Measurements from ENCODE around the gene GPR50. TPM values are rescaled to one million over a fixed set of nuclear protein-coding genes. Genes with fewer than 3 reads are reported as not detected.

Gene GPR50
- total RNA-seq, 2 donors from 2014 or later, result not detected

DNA sequence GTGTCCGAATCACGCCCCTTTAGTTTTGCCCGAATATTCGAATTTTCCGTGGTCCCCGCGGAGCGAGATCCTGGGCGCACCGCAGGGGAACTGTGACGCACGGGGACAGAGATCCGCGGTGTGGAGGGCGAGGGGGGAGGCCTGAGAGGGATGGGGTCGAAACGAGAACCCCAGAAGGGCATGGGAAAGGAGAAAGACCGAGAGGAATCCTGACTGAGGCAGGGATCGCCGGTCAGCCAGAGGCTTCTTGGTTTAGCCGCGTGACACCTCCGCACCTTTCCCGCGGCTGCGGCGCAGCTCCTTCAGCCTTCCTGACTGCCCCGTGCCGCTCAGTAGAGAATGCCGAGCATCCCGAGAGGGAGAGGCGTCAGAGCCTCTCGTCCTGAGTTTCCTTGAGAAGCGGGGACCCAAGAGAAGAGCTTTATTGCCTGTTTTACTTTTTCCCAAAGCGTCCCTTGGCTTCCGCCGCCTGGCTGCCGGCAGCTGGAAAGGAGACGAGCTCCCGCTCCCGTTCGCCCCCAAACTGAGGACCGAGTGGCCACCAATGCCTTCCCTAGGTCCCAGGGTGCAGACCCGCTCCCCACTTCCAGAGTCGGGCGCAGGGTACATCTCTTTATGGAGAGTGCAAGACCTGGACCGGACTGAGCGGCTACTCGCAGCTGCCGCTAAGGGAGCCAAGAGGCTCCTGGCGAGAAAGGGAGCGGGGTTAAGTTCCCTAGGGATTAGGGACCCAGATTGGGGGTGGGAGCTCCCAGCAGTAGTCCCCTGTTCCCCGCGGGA is 911 bp upstream of the GPR50 start:
- no peak overlapping the region for H3K4me3 ChIP-seq
- 4% methylated on average over 42 of the region's 54 CpGs for WGBS
- no peak for DNase-seq (ENCODE audit: low spot score)
- intact Hi-C loops (cut with DNase I), result no loop called here
- H3K27me3 ChIP-seq (replicated peaks; ENCODE audit: insufficient read depth), result no peaks in the 10 kb centered on the region
- no peaks in the 10 kb centered on the region for H3K9me3 ChIP-seq
- no peaks in the 10 kb centered on the region for H3K4me1 ChIP-seq (replicated peaks)
- TF ChIP-seq POLR2A (IDR thresholded peaks at IDR 0.05) (no peak), POLR2AphosphoS5 (IDR thresholded peaks at IDR 0.05) (no peak)
- TF ChIP-seq, protein P1, sequence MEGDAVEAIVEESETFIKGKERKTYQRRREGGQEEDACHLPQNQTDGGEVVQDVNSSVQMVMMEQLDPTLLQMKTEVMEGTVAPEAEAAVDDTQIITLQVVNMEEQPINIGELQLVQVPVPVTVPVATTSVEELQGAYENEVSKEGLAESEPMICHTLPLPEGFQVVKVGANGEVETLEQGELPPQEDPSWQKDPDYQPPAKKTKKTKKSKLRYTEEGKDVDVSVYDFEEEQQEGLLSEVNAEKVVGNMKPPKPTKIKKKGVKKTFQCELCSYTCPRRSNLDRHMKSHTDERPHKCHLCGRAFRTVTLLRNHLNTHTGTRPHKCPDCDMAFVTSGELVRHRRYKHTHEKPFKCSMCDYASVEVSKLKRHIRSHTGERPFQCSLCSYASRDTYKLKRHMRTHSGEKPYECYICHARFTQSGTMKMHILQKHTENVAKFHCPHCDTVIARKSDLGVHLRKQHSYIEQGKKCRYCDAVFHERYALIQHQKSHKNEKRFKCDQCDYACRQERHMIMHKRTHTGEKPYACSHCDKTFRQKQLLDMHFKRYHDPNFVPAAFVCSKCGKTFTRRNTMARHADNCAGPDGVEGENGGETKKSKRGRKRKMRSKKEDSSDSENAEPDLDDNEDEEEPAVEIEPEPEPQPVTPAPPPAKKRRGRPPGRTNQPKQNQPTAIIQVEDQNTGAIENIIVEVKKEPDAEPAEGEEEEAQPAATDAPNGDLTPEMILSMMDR (IDR thresholded peaks at IDR 0.05), result no peak
- no peaks in the 10 kb centered on the region for H3K36me3 ChIP-seq
- H3K27ac ChIP-seq, result no peak overlapping the region

DNA sequence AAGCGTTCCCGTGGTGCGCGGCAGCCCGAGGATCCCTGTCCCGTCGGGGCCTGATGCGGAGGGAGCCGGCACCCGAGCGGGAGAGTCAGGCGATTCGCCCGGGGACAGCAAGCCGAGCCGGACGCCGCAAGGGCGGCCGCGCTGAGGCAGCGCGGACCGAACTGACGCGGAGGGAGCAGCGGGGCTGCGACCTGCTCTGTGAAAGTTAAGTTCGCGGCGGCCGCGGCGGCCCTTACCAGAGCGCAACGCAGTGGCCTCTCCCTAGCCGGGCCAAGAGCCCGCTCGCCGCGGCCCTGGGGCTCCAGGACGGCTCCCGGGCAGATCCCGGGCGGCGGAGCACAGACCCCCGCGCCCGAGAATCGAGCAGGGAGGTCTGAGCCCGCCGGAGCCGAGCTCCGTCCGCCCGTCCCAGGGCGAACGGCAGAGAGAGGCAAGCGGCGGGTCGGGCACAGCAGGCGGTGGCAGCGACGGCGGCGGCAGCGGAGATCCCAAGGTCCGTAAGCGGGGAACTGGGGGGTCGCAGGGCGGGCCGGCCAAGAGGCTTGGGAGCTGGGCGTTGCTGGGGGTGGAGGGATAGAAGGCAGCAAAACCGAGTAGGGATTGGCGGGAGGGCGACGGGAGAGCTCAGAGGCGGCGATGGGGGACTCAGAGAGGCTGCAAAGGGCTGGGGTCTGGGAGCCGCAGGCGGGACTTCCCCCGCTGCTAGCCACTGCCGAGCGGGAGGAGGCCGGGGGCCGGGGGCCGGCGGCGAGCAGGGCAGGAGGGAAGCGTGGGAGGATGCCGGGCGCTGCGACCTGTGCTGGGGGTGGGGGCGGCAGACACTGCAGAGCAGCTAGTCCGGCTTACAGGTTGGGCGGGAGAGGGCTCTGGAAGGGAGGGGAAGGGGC is 1.0 kb downstream of the GPR50 start:
- Histone ChIP-seq H3K4me1 (replicated peaks) (no peaks in the 10 kb centered on the region), H3K36me3 (no peaks in the 10 kb centered on the region), H3K4me3 (no peak overlapping the region), H3K9me3 (no peaks in the 10 kb centered on the region), H3K27me3 (replicated peaks; ENCODE audit: insufficient read depth) (no peaks in the 10 kb centered on the region), H3K27ac (no peak overlapping the region)
- intact Hi-C loops (cut with DNase I), result no loop called here
- TF ChIP-seq POLR2AphosphoS5 (IDR thresholded peaks at IDR 0.05) (no peak), POLR2A (IDR thresholded peaks at IDR 0.05) (no peak)
- WGBS, result under 1% methylated on average over 19 of the region's 96 CpGs
- DNase-seq (ENCODE audit: low spot score), result no peak

DNA sequence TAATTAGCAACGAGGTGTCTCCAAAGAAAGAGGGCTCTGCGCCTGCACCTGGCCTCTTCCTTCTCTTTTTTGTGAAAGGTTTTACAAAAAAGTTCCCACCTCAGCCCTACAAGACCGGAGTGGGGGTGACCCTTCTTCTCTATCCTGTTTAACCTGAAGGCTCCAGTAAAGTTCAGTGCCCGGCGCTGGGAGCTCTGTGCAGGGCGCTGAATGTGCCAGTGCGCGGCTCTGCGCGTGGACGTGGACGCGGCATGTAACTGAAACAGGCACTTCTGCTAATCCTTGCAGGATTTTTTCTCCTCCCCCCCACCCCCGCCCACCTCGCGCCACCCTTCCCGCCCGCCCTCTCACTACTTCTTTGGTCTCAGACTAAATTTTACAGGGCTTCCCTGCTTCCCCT is 2.4 kb downstream of the GPR50 start:
- intact Hi-C loops (cut with DNase I), result no loop called here
- TF ChIP-seq, protein P1 (IDR thresholded peaks at IDR 0.05), result no peak
- TF ChIP-seq POLR2A (IDR thresholded peaks at IDR 0.05), result no peak
- WGBS, result 7% methylated on average over 17 of the region's 18 CpGs
- DNase-seq (ENCODE audit: low spot score), result no peak
- H3K27ac ChIP-seq, result no peak overlapping the region
- H3K4me3 ChIP-seq, result no peak overlapping the region
- no peaks in the 10 kb centered on the region for H3K9me3 ChIP-seq
- no peaks in the 10 kb centered on the region for H3K36me3 ChIP-seq
- H3K4me1 ChIP-seq (replicated peaks), result no peaks in the 10 kb centered on the region
- no peaks in the 10 kb centered on the region for H3K27me3 ChIP-seq (replicated peaks; ENCODE audit: insufficient read depth)

DNA sequence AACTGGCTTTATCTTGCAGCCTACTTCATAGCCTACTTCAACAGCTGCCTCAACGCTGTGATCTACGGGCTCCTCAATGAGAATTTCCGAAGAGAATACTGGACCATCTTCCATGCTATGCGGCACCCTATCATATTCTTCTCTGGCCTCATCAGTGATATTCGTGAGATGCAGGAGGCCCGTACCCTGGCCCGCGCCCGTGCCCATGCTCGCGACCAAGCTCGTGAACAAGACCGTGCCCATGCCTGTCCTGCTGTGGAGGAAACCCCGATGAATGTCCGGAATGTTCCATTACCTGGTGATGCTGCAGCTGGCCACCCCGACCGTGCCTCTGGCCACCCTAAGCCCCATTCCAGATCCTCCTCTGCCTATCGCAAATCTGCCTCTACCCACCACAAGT is 4.0 kb downstream of the GPR50 start:
- intact Hi-C loops (cut with DNase I), result no loop called here
- Histone ChIP-seq H3K27ac (no peak overlapping the region), H3K4me1 (replicated peaks) (no peaks in the 10 kb centered on the region), H3K9me3 (no peaks in the 10 kb centered on the region), H3K36me3 (no peaks in the 10 kb centered on the region), H3K4me3 (no peak overlapping the region), H3K27me3 (replicated peaks; ENCODE audit: insufficient read depth) (no peaks in the 10 kb centered on the region)
- DNase-seq (ENCODE audit: low spot score), result no peak
- no peak for TF ChIP-seq POLR2AphosphoS5 (IDR thresholded peaks at IDR 0.05)
- TF ChIP-seq, protein P1 (IDR thresholded peaks at IDR 0.05), result no peak
- no peak for TF ChIP-seq POLR2A (IDR thresholded peaks at IDR 0.05)
- 96% methylated on average over 18 of the region's 18 CpGs for WGBS

DNA sequence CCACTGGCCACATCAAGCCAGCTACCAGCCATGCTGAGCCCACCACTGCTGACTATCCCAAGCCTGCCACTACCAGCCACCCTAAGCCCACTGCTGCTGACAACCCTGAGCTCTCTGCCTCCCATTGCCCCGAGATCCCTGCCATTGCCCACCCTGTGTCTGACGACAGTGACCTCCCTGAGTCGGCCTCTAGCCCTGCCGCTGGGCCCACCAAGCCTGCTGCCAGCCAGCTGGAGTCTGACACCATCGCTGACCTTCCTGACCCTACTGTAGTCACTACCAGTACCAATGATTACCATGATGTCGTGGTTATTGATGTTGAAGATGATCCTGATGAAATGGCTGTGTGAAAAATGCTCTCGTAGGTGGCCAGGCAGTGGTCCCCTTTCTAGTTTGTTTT is 4.7 kb downstream of the GPR50 start:
- 83% methylated on average over 7 of the region's 7 CpGs for WGBS
- no peak overlapping the region for H3K4me3 ChIP-seq
- no peak for DNase-seq (ENCODE audit: low spot score)
- H3K9me3 ChIP-seq, result no peaks in the 10 kb centered on the region
- no peak for TF ChIP-seq POLR2AphosphoS5 (IDR thresholded peaks at IDR 0.05)
- TF ChIP-seq, protein P1 (IDR thresholded peaks at IDR 0.05), result no peak
- no peak for TF ChIP-seq POLR2A (IDR thresholded peaks at IDR 0.05)
- intact Hi-C loops (cut with DNase I), result no loop called here
- no peaks in the 10 kb centered on the region for H3K36me3 ChIP-seq
- no peak overlapping the region for H3K27ac ChIP-seq
- H3K27me3 ChIP-seq (replicated peaks; ENCODE audit: insufficient read depth), result no peaks in the 10 kb centered on the region
- no peaks in the 10 kb centered on the region for H3K4me1 ChIP-seq (replicated peaks)

All from prostate gland (tissue), 2 donors.